GM23338 (cell line): Measurements from ENCODE around the gene OR13C9. TPM values are rescaled to one million over a fixed set of nuclear protein-coding genes. Genes with fewer than 3 reads are reported as not detected.

Experiments used
- ATAC-seq: fragments of 200-7000 bp; cut with Tn5 transposase; 3 replicates; pipeline ENCODE4 v1.9.1; 2020
- DNase-seq: peaks from one replicate; pipeline ENCODE4 v3.0.0-alpha.2; 2015; ENCODE audit warnings: low spot score
- H2AFZ ChIP-seq: fragments of 200-600 bp; sonication (generic); 2 replicates; pipeline ENCODE4 v1.8.0; 2016; ENCODE audit warnings: antibody characterized with exemption, mild to moderate bottlenecking, moderate library complexity
- H3F3A ChIP-seq: fragments of 200-600 bp; sonication (generic); replicated peaks from 2 replicates; pipeline ENCODE4 v1.8.0; 2017; ENCODE audit warnings: antibody characterized with exemption, mixed run types, low read depth
- H3K27ac ChIP-seq: fragments of 200-600 bp; sonication (generic); 2 replicates; pipeline ENCODE4 v1.6.1; 2016; ENCODE audit warnings: low read depth
- H3K27me3 ChIP-seq: fragments of 200-600 bp; sonication (generic); 2 replicates; pipeline ENCODE4 v1.8.0; 2016; ENCODE audit warnings: mild to moderate bottlenecking, mixed run types, moderate library complexity; ENCODE audit not compliant: insufficient read depth
- H3K36me3 ChIP-seq: fragments of 200-600 bp; sonication (generic); 2 replicates; pipeline ENCODE4 v1.8.0; 2016; ENCODE audit warnings: mild to moderate bottlenecking; ENCODE audit not compliant: insufficient read depth
- H3K4me1 ChIP-seq: fragments of 200-600 bp; sonication (generic); 2 replicates; pipeline ENCODE4 v1.8.0; 2016; ENCODE audit warnings: mild to moderate bottlenecking, moderate library complexity; ENCODE audit not compliant: insufficient read depth
- H3K4me2 ChIP-seq: fragments of 200-600 bp; sonication (generic); 2 replicates; pipeline ENCODE4 v1.7.1; 2017; ENCODE audit warnings: mixed run types
- H3K4me3 ChIP-seq: fragments of 200-600 bp; sonication (generic); 2 replicates; pipeline ENCODE4 v1.6.1; 2016; ENCODE audit warnings: mixed run types
- H3K79me2 ChIP-seq: fragments of 200-600 bp; sonication (generic); replicated peaks from 2 replicates; pipeline ENCODE4 v1.8.0; 2017; ENCODE audit warnings: mild to moderate bottlenecking; ENCODE audit not compliant: insufficient read depth
- H3K9me2 ChIP-seq: fragments of 200-600 bp; sonication (generic); 2 replicates; pipeline ENCODE4 v1.8.0; 2017; ENCODE audit not compliant: insufficient read depth
- H4K20me1 ChIP-seq: fragments of 200-600 bp; sonication (generic); replicated peaks from 2 replicates; pipeline ENCODE4 v1.8.0; 2017; ENCODE audit warnings: mild to moderate bottlenecking; ENCODE audit not compliant: insufficient read depth
- H3K27ac Mint-ChIP-seq: 2 replicates; pipeline ENCODE4 v1.8.0; 2020; ENCODE audit warnings: inconsistent platforms, mild to moderate bottlenecking, moderate library complexity, mixed read lengths
- H3K27me3 Mint-ChIP-seq: 3 replicates; pipeline ENCODE4 v1.8.0; 2022; ENCODE audit warnings: low read depth, mild to moderate bottlenecking, moderate library complexity, mixed read lengths, inconsistent platforms; ENCODE audit not compliant: insufficient read depth, poor library complexity
- H3K36me3 Mint-ChIP-seq: 3 replicates; pipeline ENCODE4 v1.8.0; 2021; ENCODE audit warnings: low read depth, mild to moderate bottlenecking, inconsistent platforms, moderate library complexity, mixed read lengths
- H3K4me1 Mint-ChIP-seq: 3 replicates; pipeline ENCODE4 v1.8.0; 2020; ENCODE audit warnings: mild to moderate bottlenecking, inconsistent platforms, mixed read lengths
- H3K4me3 Mint-ChIP-seq: 3 replicates; pipeline ENCODE4 v1.8.0; 2021; ENCODE audit warnings: moderate library complexity, mild to moderate bottlenecking, inconsistent platforms, mixed read lengths
- H3K9me3 Mint-ChIP-seq: 3 replicates; pipeline ENCODE4 v1.8.0; 2020; ENCODE audit warnings: moderate library complexity, mild to moderate bottlenecking, inconsistent platforms, mixed read lengths
- CREB1 ChIP-seq: fragments of 250-450 bp; sonication (Bioruptor Pico); IDR thresholded peaks from 2 replicates; pipeline ENCODE4 v1.5.0; 2020; ENCODE audit warnings: low read depth, mild to moderate bottlenecking, moderate library complexity
- CTCF ChIP-seq, 2 experiments: fragments of 200-600 bp in 1 of 2; sonication (generic) in 1 of 2; conservative IDR thresholded peaks; 2 replicates each; pipeline versions ENCODE4 v1.5.1 to v1.6.1; 2016 to 2017; ENCODE audit warnings: antibody characterized with exemption in 2 of 2, low read depth in 2 of 2, mild to moderate bottlenecking in 2 of 2, moderate library complexity in 1 of 2
- ETS1 ChIP-seq: IDR thresholded peaks from 2 replicates; pipeline ENCODE4 v1.6.1; 2016; ENCODE audit warnings: antibody characterized with exemption
- EZH2 ChIP-seq: fragments of 200-600 bp; sonication (generic); IDR thresholded peaks from one replicate; pipeline ENCODE4 v1.8.0; 2017; ENCODE audit warnings: antibody characterized with exemption, mild to moderate bottlenecking, low read depth; ENCODE audit not compliant: unreplicated experiment
- EZH2phosphoT487 ChIP-seq: fragments of 200-600 bp; sonication (generic); IDR thresholded peaks from one replicate; pipeline ENCODE4 v1.8.1; 2018; ENCODE audit warnings: antibody characterized with exemption; ENCODE audit not compliant: unreplicated experiment
- JUNB ChIP-seq: IDR thresholded peaks from one replicate; pipeline ENCODE4 v1.6.1; 2016; ENCODE audit warnings: antibody characterized with exemption; ENCODE audit not compliant: unreplicated experiment
- NANOG ChIP-seq: IDR thresholded peaks from 2 replicates; pipeline ENCODE4 v1.6.1; 2016; ENCODE audit warnings: antibody characterized with exemption, borderline replicate concordance
- POLR2AphosphoS5 ChIP-seq: IDR thresholded peaks from 2 replicates; pipeline ENCODE4 v1.6.1; 2016; ENCODE audit warnings: antibody characterized with exemption, low read depth
- REST ChIP-seq: IDR thresholded peaks from one replicate; pipeline ENCODE4 v1.6.1; 2018; ENCODE audit warnings: antibody characterized with exemption; ENCODE audit not compliant: unreplicated experiment
- STAT1 ChIP-seq: IDR thresholded peaks from one replicate; pipeline ENCODE4 v1.6.1; 2016; ENCODE audit warnings: antibody characterized with exemption; ENCODE audit not compliant: unreplicated experiment
- ZNF114 ChIP-seq: fragments of 250-450 bp; sonication (Bioruptor Pico); IDR thresholded peaks from 2 replicates; pipeline ENCODE4 v1.5.0; 2020; ENCODE audit warnings: mild to moderate bottlenecking, moderate library complexity
- ZNF331 ChIP-seq: fragments of 250-450 bp; sonication (Bioruptor Pico); IDR thresholded peaks from 2 replicates; pipeline ENCODE4 v1.5.0; 2020; ENCODE audit warnings: low read depth, mild to moderate bottlenecking, moderate library complexity
- ZNF462 ChIP-seq: fragments of 250-450 bp; sonication (Bioruptor Pico); IDR thresholded peaks from 2 replicates; pipeline ENCODE4 v1.5.0; 2020; ENCODE audit warnings: mild to moderate bottlenecking, moderate library complexity
- polyA plus RNA-seq: library from polyadenylated mRNA; unstranded; fragments of >200 nt; fragmentation: Nextera tagmentation; extraction: Ambion mirVana; gene quantifications from 2 replicates; pipeline ENCODE4 v1.2.1, GENCODE V29; 2016
- total RNA-seq: library from RNA; depleted of rRNA; stranded (reverse); fragments of >200 nt; shearing (Covaris generic); gene quantifications from 2 replicates; pipeline ENCODE4 v1.2.3, GENCODE V29; 2014

OR13C9 gene
- total and polyA plus RNA-seq, 2 experiments from 2014 or later = not detected

- no peaks in the 10 kb centered on the region for H3K36me3 Mint-ChIP-seq
- H3K27me3 Mint-ChIP-seq = no peaks in the 10 kb centered on the region
- Histone ChIP-seq H3K4me3 (no peak overlapping the region), H3K9me2 (0 out of 2 replicates have a peak, but pooled peaks cover 4% of the 10 kb centered on the region), H3F3A (no peaks in the 10 kb centered on the region), H3K4me1 (no peaks in the 10 kb centered on the region), H3K27ac (no peak overlapping the region), H3K36me3 (no peaks in the 10 kb centered on the region), H2AFZ (no peak overlapping the region), H3K27me3 (no peaks in the 10 kb centered on the region), H3K4me2 (no peak overlapping the region), H4K20me1 (no peaks in the 10 kb centered on the region), H3K79me2 (no peaks in the 10 kb centered on the region)
- no peak for ATAC-seq
- no peak overlapping the region for H3K4me3 Mint-ChIP-seq
- no peaks in the 10 kb centered on the region for H3K4me1 Mint-ChIP-seq
- no peak for TF ChIP-seq EZH2phosphoT487
- TF ChIP-seq EZH2 = no peak
- no peak for TF ChIP-seq JUNB
- no peak for TF ChIP-seq ZNF331
- TF ChIP-seq ZNF114 (CRISPR knock-in tag) = no peak
- TF ChIP-seq NANOG = no peak
- no peak for TF ChIP-seq ZNF462 (CRISPR knock-in tag)
- no peak for TF ChIP-seq REST
- no peak for TF ChIP-seq POLR2AphosphoS5
- TF ChIP-seq CREB1 (CRISPR knock-in tag) = no peak
- no peak for TF ChIP-seq CTCF (conservative IDR thresholded peaks at IDR 0.05; ENCODE audit: low read depth in 2 of 2)
- no peak for TF ChIP-seq ETS1
- no peak for TF ChIP-seq STAT1
- no peak overlapping the region for H3K27ac Mint-ChIP-seq
- no peak for DNase-seq
- H3K9me3 Mint-ChIP-seq = no peaks in the 10 kb centered on the region
Observed at GRCh38 chr9:104586496-104587180, 31.4 kb downstream of the OR13C9 start.
